GM19395 (cell line): ENCODE results near the gene FYN.

Experiments
- ATAC-seq: cut with Tn5 transposase; IDR thresholded peaks from one replicate; pipeline ENCODE4 v1.9.1; 2021; ENCODE audit warnings: mild to moderate bottlenecking, moderate library complexity; ENCODE audit not compliant: unreplicated experiment

FYN gene

GRCh38 chr6:111713236-111713635, 160.0 kb downstream of the FYN start:
- no peak for ATAC-seq

GRCh38 chr6:111711984-111712752, 161.1 kb downstream of the FYN start:
- no peak for ATAC-seq

- no peak for ATAC-seq
Measured at GRCh38 chr6:111711476-111711875, 161.8 kb downstream of the FYN start.

- ATAC-seq: no peak
Measured at GRCh38 chr6:111710911-111711310, 162.3 kb downstream of the FYN start.

GRCh38 chr6:111710439-111710838, 162.8 kb downstream of the FYN start:
- ATAC-seq: no peak

GRCh38 chr6:111709615-111710398, 163.4 kb downstream of the FYN start:
- ATAC-seq: peak; percentile 91

- no peak for ATAC-seq
Measured at GRCh38 chr6:111709201-111709600, 164.1 kb downstream of the FYN start.

- ATAC-seq: no peak
Measured at GRCh38 chr6:111707773-111708172, 165.5 kb downstream of the FYN start.

GRCh38 chr6:111706841-111707391, 166.3 kb downstream of the FYN start:
- ATAC-seq: no peak

GRCh38 chr6:111703723-111704122, 169.5 kb downstream of the FYN start:
- no peak for ATAC-seq

- no peak for ATAC-seq
Measured at GRCh38 chr6:111702268-111702667, 171.0 kb downstream of the FYN start.

GRCh38 chr6:111701146-111701545, 172.1 kb downstream of the FYN start:
- ATAC-seq: no peak

GRCh38 chr6:111700135-111700690, 173.0 kb downstream of the FYN start:
- no peak for ATAC-seq

GRCh38 chr6:111699123-111699522, 174.1 kb downstream of the FYN start:
- no peak for ATAC-seq

GRCh38 chr6:111696814-111697213, 176.4 kb downstream of the FYN start:
- no peak for ATAC-seq

- ATAC-seq: no peak
Measured at GRCh38 chr6:111692327-111693164, 180.7 kb downstream of the FYN start.

GRCh38 chr6:111691345-111692225, 181.7 kb downstream of the FYN start:
- no peak for ATAC-seq

GRCh38 chr6:111689946-111690345, 183.3 kb downstream of the FYN start:
- ATAC-seq: no peak

- ATAC-seq: no peak
Measured at GRCh38 chr6:111689419-111689818, 183.8 kb downstream of the FYN start.

GRCh38 chr6:111688331-111688730, 184.9 kb downstream of the FYN start:
- no peak for ATAC-seq
